ENCODE measurements around the gene LCORL. TPM values are rescaled to one million over a fixed set of nuclear protein-coding genes. Genes with fewer than 3 reads are reported as not detected.
"Not testable (repeated sequence)": the region's sequence is repeated elsewhere in the genome, so short reads cannot be mapped to it uniquely, and the experiment has no call there.

Gene LCORL
- total and polyA plus RNA-seq, 2 experiments from 2014 or later = 21.0 to 28.7 TPM

GRCh38 chr4:18036369-18036768, 14.8 kb upstream of the LCORL start:
- H3K9me3 Mint-ChIP-seq; H3K4me1 Mint-ChIP-seq; H3K27me3 ChIP-seq (ENCODE audit: insufficient read depth); H3F3A ChIP-seq (replicated peaks; ENCODE audit: low read depth); H3K4me3 ChIP-seq; H3K4me1 ChIP-seq (ENCODE audit: insufficient read depth); H2AFZ ChIP-seq; ATAC-seq; H3K27me3 Mint-ChIP-seq (ENCODE audit: insufficient read depth, low read depth, poor library complexity); H3K4me2 ChIP-seq; H3K36me3 ChIP-seq (ENCODE audit: insufficient read depth); DNase-seq (ENCODE audit: low spot score); H3K4me3 Mint-ChIP-seq; H3K27ac Mint-ChIP-seq; H3K27ac ChIP-seq (ENCODE audit: low read depth); H3K79me2 ChIP-seq (replicated peaks; ENCODE audit: insufficient read depth); H3K9me2 ChIP-seq (ENCODE audit: insufficient read depth); H3K36me3 Mint-ChIP-seq (ENCODE audit: low read depth); H4K20me1 ChIP-seq (replicated peaks; ENCODE audit: insufficient read depth): not testable (repeated sequence)

GRCh38 chr4:18034099-18034498, 12.5 kb upstream of the LCORL start:
- Histone ChIP-seq H3K9me2 (ENCODE audit: insufficient read depth) (no peaks in the 10 kb centered on the region; the same call in 1 of the 2 replicates), H3K27ac (ENCODE audit: low read depth) (no peak overlapping the region), H3F3A (replicated peaks; ENCODE audit: low read depth) (no peaks in the 10 kb centered on the region), H3K4me1 (ENCODE audit: insufficient read depth) (no peaks in the 10 kb centered on the region), H4K20me1 (replicated peaks; ENCODE audit: insufficient read depth) (no peaks in the 10 kb centered on the region), H3K79me2 (replicated peaks; ENCODE audit: insufficient read depth) (no peaks in the 10 kb centered on the region), H3K4me2 (no peak overlapping the region), H2AFZ (no peak overlapping the region), H3K27me3 (ENCODE audit: insufficient read depth) (no peaks in the 10 kb centered on the region), H3K36me3 (ENCODE audit: insufficient read depth) (no peaks in the 10 kb centered on the region), H3K4me3 (no peak overlapping the region)
- Mint-ChIP-seq H3K4me1 (no peaks in the 10 kb centered on the region; the same call in 2 of the 3 replicates), H3K9me3 (no peaks in the 10 kb centered on the region), H3K36me3 (ENCODE audit: low read depth) (no peaks in the 10 kb centered on the region), H3K27me3 (ENCODE audit: insufficient read depth, low read depth, poor library complexity) (peaks cover 2% of the 10 kb centered on the region), H3K4me3 (no peak overlapping the region), H3K27ac (no peak overlapping the region)
- ATAC-seq (no peak), DNase-seq (ENCODE audit: low spot score) (no peak)
- TF ChIP-seq CTCF (conservative IDR thresholded peaks at IDR 0.05; ENCODE audit: low read depth in 2 of 2) (no peak), EZH2phosphoT487 (IDR thresholded peaks at IDR 0.05; ENCODE audit: unreplicated experiment) (no peak), POLR2AphosphoS5 (IDR thresholded peaks at IDR 0.05; ENCODE audit: low read depth) (no peak), ZNF331 (CRISPR knock-in tag; IDR thresholded peaks at IDR 0.05; ENCODE audit: low read depth) (no peak), ZNF462 (CRISPR knock-in tag; IDR thresholded peaks at IDR 0.05) (no peak)
